Testis (tissue), 2 donors: ENCODE results near the gene RNF152.

Experiments used
- CTCF ChIP-seq, 3 experiments: fragments of 450-650 bp in 2 of 3; fragments of 200-600 bp in 1 of 3; sonication (generic) in 1 of 3; IDR thresholded peaks; one replicate each; pipeline ENCODE4 v1.5.1; 2016 to 2019; ENCODE audit warnings: antibody characterized with exemption in 3 of 3, mild to moderate bottlenecking in 2 of 3, moderate library complexity in 1 of 3
- POLR2A ChIP-seq: fragments of 450-650 bp; IDR thresholded peaks from one replicate; pipeline ENCODE4 v1.6.1; 2017; ENCODE audit warnings: antibody characterized with exemption, mild to moderate bottlenecking, moderate library complexity

GRCh38 chr18:61912476-61912875 is 19.7 kb upstream of the RNF152 start:
- no peak for TF ChIP-seq CTCF (IDR thresholded peaks at IDR 0.05)
- TF ChIP-seq POLR2A = no peak
